ENCODE measurements around the gene FOXN3.

FOXN3 gene

GRCh38 chr14:89352976-89353765 is 63.9 kb downstream of the FOXN3 start:
- no peak overlapping the region for H3K9ac ChIP-seq (ENCODE audit: low read length)
- no peak overlapping the region for H3K4me2 ChIP-seq (ENCODE audit: low read length)
- no peak overlapping the region for H3K18ac ChIP-seq (ENCODE audit: low read length)
- peak overlapping the region; percentile 38 for H2BK12ac ChIP-seq (ENCODE audit: low read length)
- H3K4me3 ChIP-seq (ENCODE audit: low read depth, low read length), result no peak overlapping the region
- H3K14ac ChIP-seq (ENCODE audit: low read length), result no peak overlapping the region
- H2AFZ ChIP-seq (ENCODE audit: insufficient read depth, low read length, poor library complexity), result no peak overlapping the region
- WGBS (ENCODE audit: extremely low coverage, insufficient coverage, insufficient read length), result no CpG with 5 or more reads among the region's 6 CpGs
- H2BK120ac ChIP-seq (ENCODE audit: insufficient read depth, low read length, poor library complexity), result no peak overlapping the region
- H2AK5ac ChIP-seq (ENCODE audit: low read length), result no peak overlapping the region
- no peak overlapping the region for H3K27ac ChIP-seq (ENCODE audit: low read depth, low read length)
- H4K91ac ChIP-seq (ENCODE audit: low read depth, low read length), result no peak overlapping the region
- H2BK5ac ChIP-seq (ENCODE audit: low read depth, low read length, poor library complexity), result no peak overlapping the region
- H4K12ac ChIP-seq (ENCODE audit: low read depth, low read length), result no peak overlapping the region
- no peaks in the 10 kb centered on the region for H3K79me2 ChIP-seq (ENCODE audit: control insufficient read depth, insufficient read depth, low read length, poor library complexity)
- no peak for DNase-seq
- H3K79me1 ChIP-seq (ENCODE audit: low read length), result no peaks in the 10 kb centered on the region
- H3K9me3 ChIP-seq (ENCODE audit: insufficient read depth, low read depth, low read length), result no peaks in the 10 kb centered on the region
- H3K4me1 ChIP-seq (ENCODE audit: control insufficient read depth in 1 of 2, insufficient read depth in 2 of 2, low read length in 2 of 2), result peaks cover 10 to 13% of the 10 kb centered on the region in 2 experiments
- no peak overlapping the region for H3K4ac ChIP-seq (ENCODE audit: low read depth, low read length)
- no peak overlapping the region for H3K23ac ChIP-seq (ENCODE audit: low read length)
- no peak overlapping the region for H4K8ac ChIP-seq (ENCODE audit: low read depth, low read length)
- peaks cover 2 to 13% of the 10 kb centered on the region in 2 experiments for H3K36me3 ChIP-seq (ENCODE audit: control insufficient read depth in 1 of 2, insufficient read depth in 2 of 2, low read length in 2 of 2)
- no peaks in the 10 kb centered on the region for H3K27me3 ChIP-seq (ENCODE audit: insufficient read depth, low read length)

DNA sequence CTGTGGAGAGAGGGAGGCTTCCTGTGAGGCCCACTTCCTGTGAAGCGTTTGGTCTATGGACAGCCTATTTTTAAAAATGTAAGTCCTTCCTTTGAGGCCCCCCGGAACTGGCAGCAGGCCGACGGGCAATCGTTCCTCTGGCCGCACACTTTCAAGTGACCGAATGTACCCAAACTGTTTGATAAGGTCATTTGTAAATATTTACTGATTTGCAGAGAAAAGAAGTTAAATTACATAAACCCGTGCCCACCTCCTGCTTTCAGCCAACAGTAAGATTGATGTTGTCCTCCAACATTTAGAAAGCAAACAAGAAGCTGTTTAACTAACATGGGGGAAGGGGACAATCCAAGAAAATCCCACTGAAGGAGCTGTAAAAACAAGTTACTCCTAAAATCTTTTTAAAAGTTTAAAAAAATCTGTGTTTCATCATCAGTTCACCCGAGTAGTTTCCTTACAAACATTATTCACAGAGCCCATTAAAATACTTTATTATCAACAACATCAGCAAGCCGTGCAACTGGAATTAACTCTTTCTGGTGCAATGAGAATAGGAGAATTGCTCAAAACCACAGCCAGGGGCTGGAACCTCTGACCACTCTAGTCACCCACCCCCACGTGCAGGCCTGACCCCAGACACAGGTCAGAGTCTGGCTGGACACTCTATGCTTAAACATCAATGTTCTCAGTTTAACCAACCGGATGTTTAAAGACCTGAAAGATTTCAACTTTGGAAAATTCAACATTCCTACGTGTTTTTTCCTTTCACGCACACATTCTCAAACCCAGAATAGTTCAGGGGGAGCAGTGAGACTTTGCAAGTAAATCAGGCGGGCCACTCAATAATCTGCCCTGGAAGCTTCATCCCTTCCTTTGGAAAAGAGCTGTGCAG is 65.3 kb downstream of the FOXN3 start:
- H3K4ac ChIP-seq (ENCODE audit: low read depth, low read length), result no peak overlapping the region
- no peak overlapping the region for H3K23ac ChIP-seq (ENCODE audit: low read length)
- no peak overlapping the region for H2AFZ ChIP-seq (ENCODE audit: insufficient read depth, low read length, poor library complexity)
- no peak overlapping the region for H2BK5ac ChIP-seq (ENCODE audit: low read depth, low read length, poor library complexity)
- H4K12ac ChIP-seq (ENCODE audit: low read depth, low read length), result no peak overlapping the region
- peaks cover 10 to 13% of the 10 kb centered on the region in 2 experiments for H3K4me1 ChIP-seq (ENCODE audit: control insufficient read depth in 1 of 2, insufficient read depth in 2 of 2, low read length in 2 of 2)
- H3K9me3 ChIP-seq (ENCODE audit: insufficient read depth, low read depth, low read length), result no peaks in the 10 kb centered on the region
- H4K8ac ChIP-seq (ENCODE audit: low read depth, low read length), result no peak overlapping the region
- no peak overlapping the region for H4K91ac ChIP-seq (ENCODE audit: low read depth, low read length)
- no peaks in the 10 kb centered on the region for H3K27me3 ChIP-seq (ENCODE audit: insufficient read depth, low read length)
- H3K27ac ChIP-seq (ENCODE audit: low read depth, low read length), result peak overlapping the region; percentile 66
- H2BK12ac ChIP-seq (ENCODE audit: low read length), result no peak overlapping the region
- no peak overlapping the region for H3K14ac ChIP-seq (ENCODE audit: low read length)
- no peak for DNase-seq
- no peak overlapping the region for H3K4me2 ChIP-seq (ENCODE audit: low read length)
- peaks cover 7 to 16% of the 10 kb centered on the region in 2 experiments for H3K36me3 ChIP-seq (ENCODE audit: control insufficient read depth in 1 of 2, insufficient read depth in 2 of 2, low read length in 2 of 2)
- no peak overlapping the region for H2AK5ac ChIP-seq (ENCODE audit: low read length)
- no peaks in the 10 kb centered on the region for H3K79me2 ChIP-seq (ENCODE audit: control insufficient read depth, insufficient read depth, low read length, poor library complexity)
- H3K79me1 ChIP-seq (ENCODE audit: low read length), result no peaks in the 10 kb centered on the region
- WGBS (ENCODE audit: extremely low coverage, insufficient coverage, insufficient read length), result no CpG with 5 or more reads among the region's 15 CpGs
- no peak overlapping the region for H3K9ac ChIP-seq (ENCODE audit: low read length)
- H2BK120ac ChIP-seq (ENCODE audit: insufficient read depth, low read length, poor library complexity), result no peak overlapping the region
- H3K18ac ChIP-seq (ENCODE audit: low read length), result no peak overlapping the region
- H3K4me3 ChIP-seq (ENCODE audit: low read depth, low read length), result no peak overlapping the region

DNA sequence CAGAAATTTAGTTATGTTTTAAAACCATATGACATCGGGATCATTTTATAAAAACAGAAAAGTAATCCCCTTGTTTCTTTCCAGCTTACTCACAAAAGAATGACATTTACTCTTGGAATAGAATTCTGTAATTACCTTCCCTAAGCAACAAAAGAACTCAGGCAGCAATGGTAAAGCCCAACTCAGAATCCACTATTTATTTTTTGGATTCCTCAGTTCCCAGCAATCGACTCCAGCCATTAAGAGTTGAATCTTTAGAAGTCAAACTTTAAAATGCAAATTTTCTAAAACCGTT is 65.9 kb downstream of the FOXN3 start:
- Histone ChIP-seq H2BK120ac (ENCODE audit: insufficient read depth, low read length, poor library complexity) (no peak overlapping the region), H3K27me3 (ENCODE audit: insufficient read depth, low read length) (no peaks in the 10 kb centered on the region), H3K4me3 (ENCODE audit: low read depth, low read length) (no peak overlapping the region), H3K14ac (ENCODE audit: low read length) (no peak overlapping the region), H3K18ac (ENCODE audit: low read length) (no peak overlapping the region), H2AK5ac (ENCODE audit: low read length) (no peak overlapping the region), H3K4me2 (ENCODE audit: low read length) (no peak overlapping the region), H3K79me1 (ENCODE audit: low read length) (no peaks in the 10 kb centered on the region), H3K9ac (ENCODE audit: low read length) (no peak overlapping the region), H3K36me3 (ENCODE audit: control insufficient read depth in 1 of 2, insufficient read depth in 2 of 2, low read length in 2 of 2) (peaks cover 7 to 16% of the 10 kb centered on the region in 2 experiments), H4K12ac (ENCODE audit: low read depth, low read length) (no peak overlapping the region), H3K23ac (ENCODE audit: low read length) (no peak overlapping the region), H2BK5ac (ENCODE audit: low read depth, low read length, poor library complexity) (no peak overlapping the region), H3K9me3 (ENCODE audit: insufficient read depth, low read depth, low read length) (no peaks in the 10 kb centered on the region), H2BK12ac (ENCODE audit: low read length) (no peak overlapping the region), H3K4ac (ENCODE audit: low read depth, low read length) (no peak overlapping the region), H3K4me1 (ENCODE audit: control insufficient read depth in 1 of 2, insufficient read depth in 2 of 2, low read length in 2 of 2) (peaks cover 10 to 13% of the 10 kb centered on the region in 2 experiments), H3K27ac (ENCODE audit: low read depth, low read length) (peak overlapping the region; percentile 66), H4K91ac (ENCODE audit: low read depth, low read length) (no peak overlapping the region), H4K8ac (ENCODE audit: low read depth, low read length) (no peak overlapping the region), H2AFZ (ENCODE audit: insufficient read depth, low read length, poor library complexity) (no peak overlapping the region), H3K79me2 (ENCODE audit: control insufficient read depth, insufficient read depth, low read length, poor library complexity) (no peaks in the 10 kb centered on the region)
- no CpG with 5 or more reads among the region's 3 CpGs for WGBS (ENCODE audit: extremely low coverage, insufficient coverage, insufficient read length)
- no peak for DNase-seq

- no CpG with 5 or more reads among the region's 8 CpGs for WGBS (ENCODE audit: extremely low coverage, insufficient coverage, insufficient read length)
- peak overlapping the region; percentile 29 for H3K18ac ChIP-seq (ENCODE audit: low read length)
- H2AK5ac ChIP-seq (ENCODE audit: low read length), result no peak overlapping the region
- H3K27ac ChIP-seq (ENCODE audit: low read depth, low read length), result no peak overlapping the region
- H2BK120ac ChIP-seq (ENCODE audit: insufficient read depth, low read length, poor library complexity), result no peak overlapping the region
- no peaks in the 10 kb centered on the region for H3K79me2 ChIP-seq (ENCODE audit: control insufficient read depth, insufficient read depth, low read length, poor library complexity)
- peaks cover 10 to 13% of the 10 kb centered on the region in 2 experiments for H3K4me1 ChIP-seq (ENCODE audit: control insufficient read depth in 1 of 2, insufficient read depth in 2 of 2, low read length in 2 of 2)
- no peaks in the 10 kb centered on the region for H3K9me3 ChIP-seq (ENCODE audit: insufficient read depth, low read depth, low read length)
- no peak overlapping the region for H3K23ac ChIP-seq (ENCODE audit: low read length)
- no peaks in the 10 kb centered on the region for H3K27me3 ChIP-seq (ENCODE audit: insufficient read depth, low read length)
- no peak overlapping the region for H3K4me2 ChIP-seq (ENCODE audit: low read length)
- H4K91ac ChIP-seq (ENCODE audit: low read depth, low read length), result no peak overlapping the region
- peaks cover 9 to 16% of the 10 kb centered on the region in 2 experiments for H3K36me3 ChIP-seq (ENCODE audit: control insufficient read depth in 1 of 2, insufficient read depth in 2 of 2, low read length in 2 of 2)
- no peak overlapping the region for H3K9ac ChIP-seq (ENCODE audit: low read length)
- H4K12ac ChIP-seq (ENCODE audit: low read depth, low read length), result no peak overlapping the region
- H3K4me3 ChIP-seq (ENCODE audit: low read depth, low read length), result no peak overlapping the region
- no peak overlapping the region for H2BK12ac ChIP-seq (ENCODE audit: low read length)
- H2BK5ac ChIP-seq (ENCODE audit: low read depth, low read length, poor library complexity), result no peak overlapping the region
- no peak for DNase-seq
- no peaks in the 10 kb centered on the region for H3K79me1 ChIP-seq (ENCODE audit: low read length)
- H2AFZ ChIP-seq (ENCODE audit: insufficient read depth, low read length, poor library complexity), result no peak overlapping the region
- H3K14ac ChIP-seq (ENCODE audit: low read length), result no peak overlapping the region
- no peak overlapping the region for H3K4ac ChIP-seq (ENCODE audit: low read depth, low read length)
- no peak overlapping the region for H4K8ac ChIP-seq (ENCODE audit: low read depth, low read length)
Measured at GRCh38 chr14:89350152-89350551, 66.9 kb downstream of the FOXN3 start.
